ENCODE data around the gene INPP5D. TPM values are rescaled to one million over a fixed set of nuclear protein-coding genes. Genes with fewer than 3 reads are reported as not detected.

Gene INPP5D
- total RNA-seq, 1 donor from 2014 or later, result 79.2 TPM

DNA sequence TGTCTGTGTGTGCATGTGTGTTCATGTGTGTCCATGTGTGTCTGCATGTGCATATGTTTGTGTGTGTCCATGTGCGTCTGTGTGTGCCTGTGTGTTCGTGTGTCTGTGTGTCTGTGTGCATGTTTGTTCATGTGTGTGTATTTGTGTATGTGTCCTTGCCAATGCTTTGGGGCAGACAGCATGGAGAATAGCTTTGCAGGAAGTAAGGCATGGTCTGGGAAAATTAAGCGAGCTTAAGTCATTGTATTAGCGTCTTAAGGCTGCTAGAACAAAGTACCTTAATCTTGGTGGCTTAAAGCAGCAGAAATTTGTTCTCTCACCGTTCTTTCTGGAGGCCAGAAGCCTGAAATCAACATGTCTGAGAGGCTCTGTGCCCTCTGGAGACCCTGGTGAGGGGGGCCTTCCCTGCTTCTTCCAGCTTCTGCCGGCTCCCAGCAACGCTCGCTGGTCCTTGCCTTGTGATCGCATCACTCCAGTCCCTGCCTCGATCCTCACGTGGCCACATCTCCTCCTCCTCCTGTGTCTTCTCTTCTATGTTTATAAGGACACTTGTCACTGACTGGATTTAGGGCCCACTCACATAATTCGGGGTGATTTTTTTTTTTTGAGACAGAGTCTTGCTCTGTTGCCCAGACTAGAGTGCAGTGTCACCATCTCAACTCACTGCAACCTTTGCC, 23.8 kb upstream of the INPP5D start:
- Mint-ChIP-seq H3K27ac (ENCODE audit: unreplicated experiment) (no peak overlapping the region), H3K4me1 (ENCODE audit: unreplicated experiment) (no peaks in the 10 kb centered on the region), H3K36me3 (ENCODE audit: low read depth, unreplicated experiment) (no peaks in the 10 kb centered on the region), H3K27me3 (ENCODE audit: unreplicated experiment) (peaks cover 3% of the 10 kb centered on the region), H3K9me3 (ENCODE audit: unreplicated experiment) (no peaks in the 10 kb centered on the region), H3K4me3 (ENCODE audit: unreplicated experiment) (no peak overlapping the region)
- TF ChIP-seq, protein P1, sequence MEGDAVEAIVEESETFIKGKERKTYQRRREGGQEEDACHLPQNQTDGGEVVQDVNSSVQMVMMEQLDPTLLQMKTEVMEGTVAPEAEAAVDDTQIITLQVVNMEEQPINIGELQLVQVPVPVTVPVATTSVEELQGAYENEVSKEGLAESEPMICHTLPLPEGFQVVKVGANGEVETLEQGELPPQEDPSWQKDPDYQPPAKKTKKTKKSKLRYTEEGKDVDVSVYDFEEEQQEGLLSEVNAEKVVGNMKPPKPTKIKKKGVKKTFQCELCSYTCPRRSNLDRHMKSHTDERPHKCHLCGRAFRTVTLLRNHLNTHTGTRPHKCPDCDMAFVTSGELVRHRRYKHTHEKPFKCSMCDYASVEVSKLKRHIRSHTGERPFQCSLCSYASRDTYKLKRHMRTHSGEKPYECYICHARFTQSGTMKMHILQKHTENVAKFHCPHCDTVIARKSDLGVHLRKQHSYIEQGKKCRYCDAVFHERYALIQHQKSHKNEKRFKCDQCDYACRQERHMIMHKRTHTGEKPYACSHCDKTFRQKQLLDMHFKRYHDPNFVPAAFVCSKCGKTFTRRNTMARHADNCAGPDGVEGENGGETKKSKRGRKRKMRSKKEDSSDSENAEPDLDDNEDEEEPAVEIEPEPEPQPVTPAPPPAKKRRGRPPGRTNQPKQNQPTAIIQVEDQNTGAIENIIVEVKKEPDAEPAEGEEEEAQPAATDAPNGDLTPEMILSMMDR (IDR thresholded peaks at IDR 0.05; ENCODE audit: unreplicated experiment), result no peak
- no peak for DNase-seq (ENCODE audit: low spot score)

DNA sequence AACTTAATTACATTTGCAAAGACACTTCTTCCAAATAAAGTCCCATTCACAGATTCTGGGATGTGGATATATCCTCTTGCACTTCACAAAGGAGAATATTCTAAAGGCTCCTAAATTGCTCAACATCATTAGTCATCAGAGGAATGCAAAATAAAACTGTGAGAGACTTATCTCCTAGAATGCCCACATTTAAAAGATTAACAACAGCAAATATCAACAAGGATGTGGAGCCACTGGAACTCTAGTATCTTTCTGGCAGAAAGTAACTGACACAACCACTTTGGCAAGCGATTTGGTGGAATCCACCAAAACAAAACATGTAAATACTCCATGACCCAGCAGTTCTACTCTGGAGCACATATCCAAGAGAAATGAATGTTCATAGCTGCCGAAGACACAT, 23.1 kb upstream of the INPP5D start:
- no peak for DNase-seq (ENCODE audit: low spot score)
- TF ChIP-seq, protein P1 (IDR thresholded peaks at IDR 0.05; ENCODE audit: unreplicated experiment), result no peak
- peaks cover 2% of the 10 kb centered on the region for H3K4me1 Mint-ChIP-seq (ENCODE audit: unreplicated experiment)
- no peaks in the 10 kb centered on the region for H3K9me3 Mint-ChIP-seq (ENCODE audit: unreplicated experiment)
- no peak overlapping the region for H3K27ac Mint-ChIP-seq (ENCODE audit: unreplicated experiment)
- H3K27me3 Mint-ChIP-seq (ENCODE audit: unreplicated experiment), result peaks cover 5% of the 10 kb centered on the region
- no peaks in the 10 kb centered on the region for H3K36me3 Mint-ChIP-seq (ENCODE audit: low read depth, unreplicated experiment)
- no peak overlapping the region for H3K4me3 Mint-ChIP-seq (ENCODE audit: unreplicated experiment)

DNA sequence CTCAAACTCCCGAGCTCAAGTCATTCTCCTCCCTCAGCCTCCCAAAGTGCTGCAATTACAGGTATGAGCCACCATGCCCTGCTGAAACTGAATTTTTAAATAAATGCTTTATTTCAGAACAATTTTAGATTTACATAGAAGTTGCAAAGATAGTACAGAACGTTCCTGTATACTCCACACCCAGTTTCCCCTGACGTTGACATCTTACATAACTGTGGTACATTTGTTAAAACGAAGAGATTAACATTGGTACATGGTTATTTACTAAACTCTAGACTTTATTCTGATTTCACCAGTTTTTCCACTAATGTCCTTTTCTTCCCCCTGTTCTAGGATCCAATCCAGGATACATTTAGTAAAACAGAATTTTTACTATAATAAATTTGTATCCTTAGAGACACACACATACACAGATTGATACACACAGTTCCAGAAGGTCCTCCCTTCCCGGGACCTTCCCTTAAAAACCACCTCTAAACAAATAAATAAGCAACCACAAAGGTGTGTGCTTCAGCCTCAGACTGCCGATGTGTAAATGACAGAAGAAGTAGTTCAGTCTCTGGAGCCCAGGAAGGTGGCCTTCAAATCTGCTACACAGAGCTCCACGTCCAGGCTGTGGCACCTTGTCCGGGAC, 20.8 kb upstream of the INPP5D start:
- Mint-ChIP-seq H3K4me3 (ENCODE audit: unreplicated experiment) (no peak overlapping the region), H3K4me1 (ENCODE audit: unreplicated experiment) (peaks cover 8% of the 10 kb centered on the region), H3K9me3 (ENCODE audit: unreplicated experiment) (no peaks in the 10 kb centered on the region), H3K27me3 (ENCODE audit: unreplicated experiment) (peaks cover 5% of the 10 kb centered on the region), H3K36me3 (ENCODE audit: low read depth, unreplicated experiment) (no peaks in the 10 kb centered on the region), H3K27ac (ENCODE audit: unreplicated experiment) (no peak overlapping the region)
- TF ChIP-seq, protein P1 (IDR thresholded peaks at IDR 0.05; ENCODE audit: unreplicated experiment), result no peak
- no peak for DNase-seq (ENCODE audit: low spot score)

DNA sequence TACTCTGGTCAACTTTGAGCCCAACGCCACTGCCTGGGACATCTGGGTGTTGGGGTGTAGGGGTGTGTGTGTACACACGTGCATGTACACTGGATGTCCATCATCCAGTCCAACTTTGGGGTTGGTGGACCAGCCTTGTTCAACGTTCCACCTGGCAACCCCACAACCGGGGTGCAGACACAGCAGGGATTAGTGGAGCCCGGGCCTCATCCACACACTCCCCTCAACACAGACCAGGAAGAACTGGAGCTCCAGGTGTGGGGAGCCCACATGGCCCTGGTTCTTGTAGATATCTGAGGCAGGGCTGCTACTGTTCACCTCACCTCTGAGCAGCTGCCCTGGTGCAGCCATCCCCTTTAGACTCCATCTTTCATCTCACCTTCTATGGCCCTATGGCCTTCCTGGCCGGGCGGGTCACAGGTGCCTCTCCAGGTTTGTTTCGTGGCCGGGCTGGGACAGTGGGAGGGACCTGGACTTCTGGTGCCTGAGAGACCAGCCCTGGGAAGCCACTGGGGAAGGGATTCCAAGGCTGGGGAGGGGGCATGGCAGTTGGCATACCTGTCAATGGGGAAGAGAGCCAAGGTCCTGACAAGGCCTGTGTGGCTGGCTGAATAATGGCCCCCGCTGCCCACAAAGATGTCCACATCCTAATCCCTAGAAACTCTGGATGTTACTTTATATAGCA, 20.2 kb upstream of the INPP5D start:
- TF ChIP-seq, protein P1 (IDR thresholded peaks at IDR 0.05; ENCODE audit: unreplicated experiment), result no peak
- no peak overlapping the region for H3K4me3 Mint-ChIP-seq (ENCODE audit: unreplicated experiment)
- H3K27me3 Mint-ChIP-seq (ENCODE audit: unreplicated experiment), result peaks cover 5% of the 10 kb centered on the region
- no peaks in the 10 kb centered on the region for H3K36me3 Mint-ChIP-seq (ENCODE audit: low read depth, unreplicated experiment)
- H3K9me3 Mint-ChIP-seq (ENCODE audit: unreplicated experiment), result no peaks in the 10 kb centered on the region
- H3K27ac Mint-ChIP-seq (ENCODE audit: unreplicated experiment), result no peak overlapping the region
- no peak for DNase-seq (ENCODE audit: low spot score)
- peaks cover 8% of the 10 kb centered on the region for H3K4me1 Mint-ChIP-seq (ENCODE audit: unreplicated experiment)

DNA sequence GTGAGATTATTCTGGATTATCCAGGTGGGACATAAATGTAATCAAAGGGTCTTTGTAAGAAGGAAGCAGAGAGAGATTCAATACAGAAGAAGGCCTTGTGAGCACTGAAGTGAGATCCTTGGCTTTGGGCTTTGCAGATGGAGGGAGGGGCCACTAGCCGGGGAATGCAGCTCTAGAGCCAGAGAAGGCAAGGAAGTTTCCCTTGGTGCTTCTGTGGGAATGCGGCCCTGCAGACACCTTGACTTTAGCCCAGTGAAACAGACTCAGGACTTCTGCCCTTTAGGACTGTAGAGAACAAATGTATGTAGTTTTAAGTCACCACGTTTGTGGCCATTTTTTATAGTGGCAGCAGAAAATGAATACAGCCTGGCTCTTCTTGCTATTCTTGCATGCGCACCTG, 19.6 kb upstream of the INPP5D start:
- no peak overlapping the region for H3K4me3 Mint-ChIP-seq (ENCODE audit: unreplicated experiment)

More for the DNA sequence above, 19.6 kb upstream of the INPP5D start:
- Mint-ChIP-seq H3K27ac (ENCODE audit: unreplicated experiment) (no peak overlapping the region), H3K9me3 (ENCODE audit: unreplicated experiment) (no peaks in the 10 kb centered on the region), H3K4me1 (ENCODE audit: unreplicated experiment) (peaks cover 8% of the 10 kb centered on the region), H3K36me3 (ENCODE audit: low read depth, unreplicated experiment) (no peaks in the 10 kb centered on the region), H3K27me3 (ENCODE audit: unreplicated experiment) (peaks cover 5% of the 10 kb centered on the region)
- TF ChIP-seq, protein P1 (IDR thresholded peaks at IDR 0.05; ENCODE audit: unreplicated experiment), result no peak
- no peak for DNase-seq (ENCODE audit: low spot score)

All from endothelial cell (in vitro differentiated cells).